Activated CD4-positive, alpha-beta T cell treated with anti-CD3 and anti-CD28 coated beads, Interleukin-2, Interleukin-4, amounts not matched to agents 100 ng/mL and 50 ng/mL, durations not matched to agents 16 hours and 8 hours (primary cell): ENCODE data around the gene PRIMA1.

Source experiments
- DNase-seq: peaks from one replicate; pipeline ENCODE4 v3.0.0-alpha.2; 2020; ENCODE audit warnings: low spot score

Gene PRIMA1

GRCh38 chr14:93788293-93788542, at the start of gene PRIMA1:
PRIMA1 (minus strand) TSS chr14:93788485; CDS start chr14:93787718, 767 bp downstream.
- DNase-seq: no peak

GRCh38 chr14:93834699-93835371, 46.5 kb upstream of the PRIMA1 start:
- no peak for DNase-seq

- DNase-seq: no peak
Measured at GRCh38 chr14:93832665-93833064, 44.4 kb upstream of the PRIMA1 start.

GRCh38 chr14:93832081-93832480, 43.8 kb upstream of the PRIMA1 start:
- no peak for DNase-seq

GRCh38 chr14:93830753-93831461, 42.6 kb upstream of the PRIMA1 start:
- DNase-seq: no peak

GRCh38 chr14:93829839-93830481, 41.7 kb upstream of the PRIMA1 start:
- DNase-seq: no peak

- DNase-seq: no peak
Measured at GRCh38 chr14:93825235-93825553, 36.9 kb upstream of the PRIMA1 start.

GRCh38 chr14:93824518-93825234, 36.4 kb upstream of the PRIMA1 start:
- no peak for DNase-seq

- DNase-seq: no peak
Measured at GRCh38 chr14:93824076-93824475, 35.8 kb upstream of the PRIMA1 start.

- no peak for DNase-seq
Measured at GRCh38 chr14:93821051-93821450, 32.8 kb upstream of the PRIMA1 start.

GRCh38 chr14:93818857-93819256, 30.6 kb upstream of the PRIMA1 start:
- no peak for DNase-seq

GRCh38 chr14:93811676-93812075, 23.4 kb upstream of the PRIMA1 start:
- DNase-seq: peak; percentile 36

- no peak for DNase-seq
Measured at GRCh38 chr14:93811020-93811419, 22.7 kb upstream of the PRIMA1 start.

- DNase-seq: peak; percentile 76
Measured at GRCh38 chr14:93809491-93810420, 21.5 kb upstream of the PRIMA1 start.

- DNase-seq: no peak
Measured at GRCh38 chr14:93804654-93805053, 16.4 kb upstream of the PRIMA1 start.

- no peak for DNase-seq
Measured at GRCh38 chr14:93803408-93804318, 15.4 kb upstream of the PRIMA1 start.

- DNase-seq: no peak
Measured at GRCh38 chr14:93799989-93800921, 12.0 kb upstream of the PRIMA1 start.

- no peak for DNase-seq
Measured at GRCh38 chr14:93799617-93799988, 11.3 kb upstream of the PRIMA1 start.

GRCh38 chr14:93797536-93797935, 9.3 kb upstream of the PRIMA1 start:
- no peak for DNase-seq

GRCh38 chr14:93797071-93797470, 8.8 kb upstream of the PRIMA1 start:
- DNase-seq: no peak
